ENCODE data around the gene ACVR1C. TPM values are rescaled to one million over a fixed set of nuclear protein-coding genes. Genes with fewer than 3 reads are reported as not detected.

ACVR1C gene
- total and polyA plus RNA-seq, 2 of the 8 experiments (the other 6 are each of a cell fraction or from before 2014, with no cell fraction given), result 0.21 to 0.52 TPM

GRCh38 chr2:157625296-157625695, 3.4 kb downstream of the ACVR1C start:
- H3K4me2 ChIP-seq (ENCODE audit: insufficient read depth in 1 of 2, low read depth in 2 of 2, low read length in 2 of 2), result no peak overlapping the region
- no peaks in the 10 kb centered on the region for H3K79me2 ChIP-seq (ENCODE audit: control insufficient read depth in 1 of 2, insufficient read depth in 2 of 2, low read length in 2 of 2)
- H3K23me2 ChIP-seq (ENCODE audit: low read depth, low read length), result peaks cover 7% of the 10 kb centered on the region; the same call in 1 of the 2 replicates
- H4K20me1 ChIP-seq (replicated peaks in 1 of 2; ENCODE audit: control insufficient read depth in 1 of 2, insufficient read depth in 2 of 2, low read length in 2 of 2), result peaks cover 2% of the 10 kb centered on the region in 2 experiments
- no peaks in the 10 kb centered on the region for H3K36me3 ChIP-seq (ENCODE audit: control insufficient read depth in 2 of 4, insufficient read depth in 4 of 4, low read length in 3 of 4)
- no peak overlapping the region for H2BK5ac ChIP-seq (ENCODE audit: low read depth, low read length)
- no peak overlapping the region for H2BK15ac ChIP-seq (ENCODE audit: low read length)
- H3K56ac ChIP-seq (replicated peaks; ENCODE audit: insufficient read length, low read depth, low read length), result no peak overlapping the region
- TF ChIP-seq SIN3A (conservative IDR thresholded peaks at IDR 0.05 in 1 of 2, IDR thresholded peaks at IDR 0.05 in 1 of 2; ENCODE audit: low read depth in 1 of 2, low read length in 2 of 2) (no peak), JUND (IDR thresholded peaks at IDR 0.05; ENCODE audit: low read length) (no peak), MAFK (IDR thresholded peaks at IDR 0.05; ENCODE audit: low read depth, low read length) (no peak), SIX5 (IDR thresholded peaks at IDR 0.05; ENCODE audit: low read depth, low read length) (no peak)
- no peak overlapping the region for H2BK120ac ChIP-seq (replicated peaks; ENCODE audit: low read depth, low read length)
- no peaks in the 10 kb centered on the region; a peak in 1 of 7 replicates for H3K4me1 ChIP-seq (replicated peaks in 1 of 4; ENCODE audit: control insufficient read depth in 3 of 4, insufficient read depth in 4 of 4, low read length in 3 of 4)
- no peak overlapping the region for H2BK12ac ChIP-seq (ENCODE audit: low read depth, low read length)
- H2AK5ac ChIP-seq (ENCODE audit: low read depth, low read length), result no peak overlapping the region
- no peak overlapping the region for H3K9ac ChIP-seq (replicated peaks in 1 of 4; ENCODE audit: extremely low read depth in 1 of 4, low read depth in 3 of 4, low read length in 3 of 4)
- POLR2A ChIA-PET (ENCODE audit: partially characterized antibody), result interaction anchor here (0.6 kb wide), 1 partner anchor 63 kb away, joined by 3 read pairs; no protein-coding TSS in a partner anchor
- H3K79me1 ChIP-seq (ENCODE audit: low read depth, low read length), result no peaks in the 10 kb centered on the region
- H3K18ac ChIP-seq (ENCODE audit: extremely low read depth, low read length), result no peak overlapping the region
- no peak overlapping the region for H3K14ac ChIP-seq (ENCODE audit: insufficient read length)
- H3K4me3 ChIP-seq (ENCODE audit: extremely low read depth in 1 of 4, insufficient read depth in 2 of 4, low read depth in 3 of 4, low read length in 4 of 4), result no peak overlapping the region
- FAIRE-seq (no peak), DNase-seq (ENCODE audit: low read depth in 1 of 2, low spot score in 2 of 2) (no peak)
- CTCF ChIA-PET (ENCODE audit: partially characterized antibody), result interaction anchor here (0.9 to 1.6 kb wide), 3 partner anchors 23 to 298 kb away, joined by 3 to 4 read pairs (median 3); no protein-coding TSS in a partner anchor
- H3K9me3 ChIP-seq (ENCODE audit: insufficient read depth in 2 of 2, low read depth in 1 of 2, low read length in 1 of 2), result no peaks in the 10 kb centered on the region
- no peak overlapping the region for H2BK20ac ChIP-seq (ENCODE audit: low read length)
- no peak overlapping the region for H2AFZ ChIP-seq (ENCODE audit: low read length)
- no peak overlapping the region for H3K23ac ChIP-seq (ENCODE audit: insufficient read length)
- H4K8ac ChIP-seq (ENCODE audit: extremely low read depth, insufficient read depth, low read length), result no peak overlapping the region
- no peak overlapping the region for H4K91ac ChIP-seq (replicated peaks; ENCODE audit: insufficient read length, low read length)
- H3K27me3 ChIP-seq (replicated peaks in 1 of 4; ENCODE audit: control insufficient read depth in 3 of 4, extremely low read depth in 1 of 4, insufficient read depth in 3 of 4, low read length in 3 of 4), result peaks cover 8 to 34% (median 23%) of the 10 kb centered on the region in 4 experiments
- no peak overlapping the region for H3K27ac ChIP-seq (ENCODE audit: low read depth, low read length)
- H4K5ac ChIP-seq (ENCODE audit: insufficient read length, low read depth, low read length), result no peak overlapping the region
- H3K4ac ChIP-seq (replicated peaks; ENCODE audit: insufficient read length, low read depth, low read length), result no peak overlapping the region

Measured in H1 (cell line).